HL-60 (cell line): Measurements from ENCODE around the gene FYN.

Experiments
- DNase-seq, 2 experiments: peaks; one replicate each; pipeline ENCODE4 v3.0.0-alpha.2; 2010 to 2020; ENCODE audit warnings: low read depth in 1 of 2, low spot score in 1 of 2
- H3K27ac ChIP-seq: fragments of 250-450 bp; sonication (Bioruptor Pico); replicated peaks from 2 replicates; pipeline ENCODE4 v1.5.1; 2020; ENCODE audit warnings: mild to moderate bottlenecking, moderate library complexity
- H3K27me3 ChIP-seq: fragments of 250-450 bp; sonication (Bioruptor Pico); 2 replicates; pipeline ENCODE4 v1.5.1; 2021; ENCODE audit warnings: mild to moderate bottlenecking, moderate library complexity; ENCODE audit not compliant: insufficient read depth, poor library complexity, severe bottlenecking
- H3K4me3 ChIP-seq: replicated peaks from 2 replicates; pipeline ENCODE4 v1.5.1; 2011; ENCODE audit warnings: mild to moderate bottlenecking, control low read depth, low read length; ENCODE audit not compliant: insufficient read depth
- CTCF ChIP-seq: IDR thresholded peaks from one replicate; pipeline ENCODE4 v1.5.1; 2011; ENCODE audit warnings: low read length, control low read depth, inconsistent platforms; ENCODE audit not compliant: insufficient read depth
- GABPA ChIP-seq: IDR thresholded peaks from 2 replicates; pipeline ENCODE4 v1.6.1; 2012; ENCODE audit warnings: low read depth
- POLR2AphosphoS5 ChIP-seq: IDR thresholded peaks from 2 replicates; pipeline ENCODE4 v1.6.1; 2012; ENCODE audit warnings: low read depth
- REST ChIP-seq: IDR thresholded peaks from 2 replicates; pipeline ENCODE4 v1.6.1; 2012; ENCODE audit warnings: low read depth; ENCODE audit not compliant: insufficient replicate concordance
- SPI1 ChIP-seq: IDR thresholded peaks from 2 replicates; pipeline ENCODE4 v1.6.1; 2012; ENCODE audit warnings: low read depth, mild to moderate bottlenecking, borderline replicate concordance

Gene FYN

GRCh38 chr6:111620169-111620568 lies 253.1 kb downstream of the FYN start:
- peak in 1 of 2 experiments; percentile 21 for DNase-seq
- H3K27ac ChIP-seq, result no peak overlapping the region
- no peak overlapping the region for H3K4me3 ChIP-seq
- H3K27me3 ChIP-seq, result no peaks in the 10 kb centered on the region
- TF ChIP-seq REST (no peak), CTCF (no peak), SPI1 (no peak), POLR2AphosphoS5 (no peak), GABPA (no peak)

GRCh38 chr6:111618407-111618806 lies 254.8 kb downstream of the FYN start:
- no peak for DNase-seq
- Histone ChIP-seq H3K27me3 (no peaks in the 10 kb centered on the region), H3K27ac (no peak overlapping the region), H3K4me3 (no peak overlapping the region)
- TF ChIP-seq SPI1 (no peak), POLR2AphosphoS5 (no peak), CTCF (no peak), GABPA (no peak), REST (no peak)

GRCh38 chr6:111617149-111617548 lies 256.1 kb downstream of the FYN start:
- no peak for TF ChIP-seq GABPA
- no peak for TF ChIP-seq POLR2AphosphoS5
- no peak for TF ChIP-seq CTCF
- TF ChIP-seq REST, result no peak
- no peak for DNase-seq
- no peak overlapping the region for H3K27ac ChIP-seq
- H3K27me3 ChIP-seq, result no peaks in the 10 kb centered on the region
- no peak overlapping the region for H3K4me3 ChIP-seq
